Ishikawa (cell line): ENCODE results near the gene PCYT1B.

Experiments used
- EP300 ChIP-seq: IDR thresholded peaks from 2 replicates; pipeline ENCODE4 v1.6.1; 2012; ENCODE audit warnings: borderline replicate concordance
- MAX ChIP-seq: IDR thresholded peaks from 2 replicates; pipeline ENCODE4 v1.6.1; 2012
- REST ChIP-seq: IDR thresholded peaks from 2 replicates; pipeline ENCODE4 v1.6.1; 2012; ENCODE audit warnings: low read depth, mild to moderate bottlenecking

- TF ChIP-seq EP300, result no peak
- TF ChIP-seq REST, result no peak
- TF ChIP-seq MAX, result no peak
Measured at GRCh38 chrX:24525455-24525854, 121.7 kb downstream of the PCYT1B start.
